GM18508 (cell line): Measurements from ENCODE around the gene DOCK7.
A peak's percentile ranks its signal among the peaks of the same experiment; 100 is the strongest.
"Not testable (repeated sequence)": the region's sequence is repeated elsewhere in the genome, so short reads cannot be mapped to it uniquely, and the experiment has no call there.

Source experiments
- ATAC-seq: cut with Tn5 transposase; IDR thresholded peaks from one replicate; pipeline ENCODE4 v1.9.1; 2021; ENCODE audit warnings: moderate number of reproducible peaks; ENCODE audit not compliant: insufficient read depth, unreplicated experiment

The DOCK7 gene, protein sequence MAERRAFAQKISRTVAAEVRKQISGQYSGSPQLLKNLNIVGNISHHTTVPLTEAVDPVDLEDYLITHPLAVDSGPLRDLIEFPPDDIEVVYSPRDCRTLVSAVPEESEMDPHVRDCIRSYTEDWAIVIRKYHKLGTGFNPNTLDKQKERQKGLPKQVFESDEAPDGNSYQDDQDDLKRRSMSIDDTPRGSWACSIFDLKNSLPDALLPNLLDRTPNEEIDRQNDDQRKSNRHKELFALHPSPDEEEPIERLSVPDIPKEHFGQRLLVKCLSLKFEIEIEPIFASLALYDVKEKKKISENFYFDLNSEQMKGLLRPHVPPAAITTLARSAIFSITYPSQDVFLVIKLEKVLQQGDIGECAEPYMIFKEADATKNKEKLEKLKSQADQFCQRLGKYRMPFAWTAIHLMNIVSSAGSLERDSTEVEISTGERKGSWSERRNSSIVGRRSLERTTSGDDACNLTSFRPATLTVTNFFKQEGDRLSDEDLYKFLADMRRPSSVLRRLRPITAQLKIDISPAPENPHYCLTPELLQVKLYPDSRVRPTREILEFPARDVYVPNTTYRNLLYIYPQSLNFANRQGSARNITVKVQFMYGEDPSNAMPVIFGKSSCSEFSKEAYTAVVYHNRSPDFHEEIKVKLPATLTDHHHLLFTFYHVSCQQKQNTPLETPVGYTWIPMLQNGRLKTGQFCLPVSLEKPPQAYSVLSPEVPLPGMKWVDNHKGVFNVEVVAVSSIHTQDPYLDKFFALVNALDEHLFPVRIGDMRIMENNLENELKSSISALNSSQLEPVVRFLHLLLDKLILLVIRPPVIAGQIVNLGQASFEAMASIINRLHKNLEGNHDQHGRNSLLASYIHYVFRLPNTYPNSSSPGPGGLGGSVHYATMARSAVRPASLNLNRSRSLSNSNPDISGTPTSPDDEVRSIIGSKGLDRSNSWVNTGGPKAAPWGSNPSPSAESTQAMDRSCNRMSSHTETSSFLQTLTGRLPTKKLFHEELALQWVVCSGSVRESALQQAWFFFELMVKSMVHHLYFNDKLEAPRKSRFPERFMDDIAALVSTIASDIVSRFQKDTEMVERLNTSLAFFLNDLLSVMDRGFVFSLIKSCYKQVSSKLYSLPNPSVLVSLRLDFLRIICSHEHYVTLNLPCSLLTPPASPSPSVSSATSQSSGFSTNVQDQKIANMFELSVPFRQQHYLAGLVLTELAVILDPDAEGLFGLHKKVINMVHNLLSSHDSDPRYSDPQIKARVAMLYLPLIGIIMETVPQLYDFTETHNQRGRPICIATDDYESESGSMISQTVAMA (N-terminal part only)

DNA sequence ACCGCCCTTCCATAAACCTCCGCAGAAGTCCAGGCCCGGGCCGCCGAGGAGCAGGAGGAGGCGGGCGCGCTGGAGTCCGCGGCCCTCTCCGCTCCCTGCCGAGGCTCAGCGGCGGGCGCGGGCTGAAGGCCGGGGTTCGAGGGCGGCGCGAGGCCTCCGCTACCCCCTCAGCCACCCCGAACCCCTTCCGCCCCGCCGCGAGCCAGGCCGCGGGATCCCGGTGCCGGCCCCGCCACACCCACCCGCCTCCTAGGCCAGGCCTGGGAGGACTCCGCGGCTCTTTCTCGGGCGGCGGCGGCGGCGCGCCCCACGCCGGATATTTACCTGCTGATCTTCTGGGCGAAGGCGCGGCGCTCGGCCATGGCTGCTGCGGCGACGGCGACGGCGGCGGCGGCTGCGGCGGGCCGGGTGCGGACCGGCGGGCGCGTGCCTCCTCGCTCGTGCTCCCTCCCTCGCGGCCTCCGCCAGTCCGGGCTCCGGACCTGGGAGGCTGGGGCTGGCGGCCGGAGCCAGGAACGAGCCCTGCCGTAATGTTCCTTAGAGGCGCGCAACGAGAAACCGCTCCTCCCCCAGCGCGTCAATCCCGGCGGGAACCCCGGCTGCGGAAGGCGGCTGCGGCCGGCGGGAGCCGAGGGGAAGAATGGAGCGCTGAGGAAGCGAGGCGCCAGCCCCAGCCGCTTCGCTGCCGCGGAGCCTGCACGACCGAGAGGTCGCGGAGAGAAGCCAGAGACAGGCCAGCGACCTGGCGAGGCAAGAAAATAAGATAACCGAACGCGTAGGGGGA is at the start of gene DOCK7:
TSS of gene DOCK7 (minus strand) at position 484 of the 784 bp plus-strand sequence. CDS start at position 362, 122 bp downstream.
- ATAC-seq = peak; percentile 42

DNA sequence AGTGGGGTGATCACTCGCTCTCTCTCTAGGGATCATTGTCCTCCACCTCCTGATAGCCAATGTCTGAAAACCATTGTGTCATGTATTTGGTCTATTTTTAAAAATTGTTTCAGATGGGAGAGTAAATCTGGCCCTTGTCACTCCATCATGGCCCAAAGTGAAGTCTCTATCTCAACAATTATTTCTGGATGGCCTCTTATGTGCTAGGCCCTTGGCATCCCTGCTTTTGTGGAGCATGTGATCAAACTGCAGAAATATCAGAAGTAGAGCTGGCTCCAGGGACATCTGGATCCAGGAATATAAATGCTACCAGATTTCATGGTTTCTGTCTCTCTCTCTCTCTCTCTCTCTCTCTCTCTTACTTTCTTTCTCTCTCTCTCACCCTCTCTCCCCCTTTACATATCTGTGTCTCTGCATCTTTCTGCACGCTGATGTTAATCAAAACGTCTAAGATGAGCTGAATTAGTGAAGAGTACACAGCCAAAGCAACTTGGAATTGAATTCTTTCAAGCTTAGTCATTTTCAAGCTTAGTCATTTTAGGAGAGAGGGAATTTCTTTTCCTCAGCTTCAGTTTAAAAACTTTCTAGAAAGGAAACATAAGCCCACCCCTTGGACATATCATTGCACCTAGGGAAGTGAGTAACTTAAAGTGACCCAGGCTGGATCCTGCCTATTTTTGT is 47.4 kb upstream of the DOCK7 start:
- ATAC-seq = no peak

DNA sequence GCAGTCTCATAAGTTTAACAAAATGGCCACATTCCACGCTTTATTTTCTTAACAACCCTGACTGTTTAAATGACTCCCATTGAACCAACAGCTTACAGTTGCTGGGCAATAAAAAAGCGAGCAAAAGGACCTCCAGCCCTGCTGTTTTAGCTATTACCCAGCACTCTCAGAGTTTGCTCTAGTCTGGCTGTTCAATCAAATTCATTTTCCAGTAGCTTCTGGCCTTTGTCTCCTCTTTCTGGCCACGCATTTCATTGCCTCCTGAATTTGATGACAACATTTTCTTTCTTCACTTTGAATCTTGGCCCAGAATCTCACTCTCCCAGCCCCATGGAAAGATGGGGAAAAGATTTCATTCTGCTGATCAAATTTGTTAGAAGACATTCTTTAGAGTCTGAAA is 44.1 kb upstream of the DOCK7 start:
- no peak for ATAC-seq

DNA sequence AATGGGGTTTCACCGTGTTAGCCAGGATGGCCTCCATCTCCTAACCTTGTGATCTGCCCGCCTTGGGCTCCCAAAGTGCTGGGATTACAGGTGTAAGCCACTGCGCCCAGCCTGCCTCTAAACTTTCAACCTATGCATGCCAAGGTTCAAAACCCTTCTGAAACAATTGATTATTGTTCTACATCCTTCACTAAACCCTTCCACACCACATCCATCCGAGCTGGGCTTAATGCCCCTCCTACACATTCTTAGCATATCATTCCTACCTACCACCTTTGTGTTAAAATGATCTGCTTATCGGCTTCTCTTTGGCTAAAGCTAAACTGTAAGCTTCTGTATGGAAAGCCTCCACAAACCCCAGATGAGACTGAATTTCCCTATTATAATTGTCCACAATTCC is 40.8 kb upstream of the DOCK7 start:
- ATAC-seq = no peak

DNA sequence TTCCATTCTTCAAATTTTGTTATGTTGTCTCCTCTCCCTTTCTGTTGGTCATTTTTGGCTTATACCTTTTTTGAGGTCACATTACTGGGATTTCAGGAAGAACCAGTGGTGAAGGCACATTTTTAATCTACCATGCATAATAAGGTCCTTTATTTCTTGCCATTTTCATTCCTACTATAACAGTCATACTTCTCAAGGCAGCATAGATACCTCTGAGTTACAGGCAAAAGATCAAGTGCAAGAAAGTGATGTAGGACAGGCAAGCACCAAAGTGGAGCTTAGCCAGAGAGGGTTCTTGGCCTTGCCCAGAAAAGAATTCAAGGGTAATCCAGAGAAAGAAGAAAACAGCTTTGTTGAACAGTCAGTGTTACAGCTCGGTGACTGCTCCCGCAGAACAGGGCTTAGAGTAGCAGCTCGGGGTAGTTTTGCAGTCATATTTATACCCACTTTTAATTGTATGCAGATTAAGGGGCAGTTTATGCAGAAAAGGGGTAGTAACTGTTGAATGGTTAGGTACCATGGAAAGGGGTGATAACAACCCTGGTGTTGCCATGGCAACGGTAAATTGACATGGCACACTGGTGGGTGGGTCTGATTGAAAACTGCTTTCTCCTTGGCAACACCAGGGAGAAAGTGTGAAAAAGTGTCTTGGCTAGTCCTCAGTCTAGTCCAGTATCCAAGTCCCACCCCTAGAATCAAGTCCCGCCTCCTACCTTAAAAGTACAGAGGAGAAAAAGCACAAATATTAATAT is 39.6 kb upstream of the DOCK7 start:
- no peak for ATAC-seq

DNA sequence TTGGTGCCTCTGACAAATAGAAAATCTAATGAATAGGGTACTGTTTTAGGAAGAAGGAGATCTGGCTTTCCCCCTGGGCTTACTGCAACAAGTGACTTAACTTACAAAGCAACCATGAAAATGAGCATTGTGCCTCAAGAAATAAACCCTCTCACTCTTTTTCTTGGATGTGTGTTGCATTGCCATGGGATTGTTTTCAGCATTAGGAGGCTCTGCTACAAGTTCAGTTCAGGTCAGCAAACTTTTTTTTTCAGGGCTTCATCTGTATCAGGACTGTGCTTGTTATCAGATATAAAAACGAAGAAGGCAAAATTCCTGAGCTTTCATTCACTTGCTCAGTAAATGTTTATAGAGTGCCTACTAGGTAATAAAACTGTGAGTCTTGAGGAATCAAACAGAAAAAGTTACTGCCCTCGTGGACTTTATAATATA is 37.8 kb upstream of the DOCK7 start:
- ATAC-seq = no peak

DNA sequence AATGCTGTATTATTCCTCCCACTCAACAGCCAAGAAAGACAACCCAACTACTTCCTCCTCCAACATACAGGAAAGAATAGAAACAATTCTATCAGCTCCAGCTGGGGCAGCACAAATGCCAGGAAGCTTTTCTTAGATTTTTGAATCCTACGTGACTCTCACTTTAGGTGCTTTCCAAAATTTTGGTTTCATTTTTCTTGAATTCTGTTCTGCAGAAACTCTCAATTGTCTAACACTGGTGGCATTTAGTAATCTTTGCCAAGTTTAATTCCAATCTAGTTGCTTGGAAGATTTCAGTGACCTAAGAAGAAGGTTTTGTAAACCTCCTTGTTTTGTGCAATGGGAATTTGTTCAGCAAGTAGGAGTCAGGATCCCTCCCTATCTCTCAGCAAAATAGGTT is 37.1 kb upstream of the DOCK7 start:
- no peak for ATAC-seq

DNA sequence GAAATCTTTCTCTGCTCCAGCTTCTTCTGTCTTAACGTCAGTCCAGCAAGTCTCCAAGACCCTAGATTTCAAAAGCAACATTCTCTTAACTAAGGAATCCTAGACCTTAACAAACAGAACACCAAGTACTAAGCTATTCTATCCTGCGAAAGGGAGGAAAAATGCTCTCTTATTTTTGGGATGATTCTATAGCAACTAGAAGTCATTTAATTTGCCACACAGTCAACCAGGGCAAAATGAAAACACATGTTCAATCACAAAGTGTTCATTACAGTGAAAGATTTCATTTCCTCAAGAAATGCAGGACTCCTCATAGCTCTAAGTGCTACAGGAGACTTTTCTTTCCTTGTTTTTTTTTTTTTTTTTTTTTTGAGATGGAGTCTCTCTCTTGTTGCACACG is 36.2 kb upstream of the DOCK7 start:
- ATAC-seq = no peak

DNA sequence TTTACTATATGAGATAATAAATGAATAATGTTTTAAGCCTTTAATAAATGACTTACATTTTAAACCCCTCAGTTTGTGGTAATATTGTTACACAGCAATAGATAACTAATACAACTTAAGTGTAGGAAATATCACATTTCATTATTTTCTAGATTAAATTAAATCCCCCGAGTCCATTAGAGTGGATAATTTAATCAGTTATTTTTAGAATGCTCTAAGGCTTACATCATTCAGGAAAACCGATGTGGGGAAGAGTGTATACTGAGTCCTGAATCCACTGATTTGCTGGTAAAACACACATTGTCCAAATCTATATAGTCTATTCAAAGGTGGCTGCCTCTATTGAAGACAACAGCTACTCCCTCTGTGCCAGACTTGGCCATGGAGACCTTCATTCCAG is 35.7 kb upstream of the DOCK7 start:
- ATAC-seq = no peak

DNA sequence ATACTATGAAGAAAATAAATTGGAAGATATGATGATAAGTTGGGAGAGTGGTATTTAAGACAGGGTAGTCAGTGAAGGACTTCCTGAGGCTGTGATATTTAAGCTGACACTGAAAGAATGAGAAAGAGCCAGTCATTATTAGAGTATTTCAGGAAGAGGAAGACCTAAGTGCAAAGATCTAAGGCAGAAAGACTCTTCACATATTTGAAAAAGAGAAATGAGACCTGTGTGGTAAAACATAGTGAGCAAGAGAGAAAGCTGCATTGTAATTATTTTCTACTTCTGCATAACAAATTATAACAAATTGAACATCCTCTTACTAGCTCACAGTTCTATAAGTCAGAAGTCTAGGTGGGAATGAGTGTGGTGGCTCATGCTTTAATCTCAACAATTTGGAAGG is 34.6 kb upstream of the DOCK7 start:
- peak; percentile 67 for ATAC-seq

DNA sequence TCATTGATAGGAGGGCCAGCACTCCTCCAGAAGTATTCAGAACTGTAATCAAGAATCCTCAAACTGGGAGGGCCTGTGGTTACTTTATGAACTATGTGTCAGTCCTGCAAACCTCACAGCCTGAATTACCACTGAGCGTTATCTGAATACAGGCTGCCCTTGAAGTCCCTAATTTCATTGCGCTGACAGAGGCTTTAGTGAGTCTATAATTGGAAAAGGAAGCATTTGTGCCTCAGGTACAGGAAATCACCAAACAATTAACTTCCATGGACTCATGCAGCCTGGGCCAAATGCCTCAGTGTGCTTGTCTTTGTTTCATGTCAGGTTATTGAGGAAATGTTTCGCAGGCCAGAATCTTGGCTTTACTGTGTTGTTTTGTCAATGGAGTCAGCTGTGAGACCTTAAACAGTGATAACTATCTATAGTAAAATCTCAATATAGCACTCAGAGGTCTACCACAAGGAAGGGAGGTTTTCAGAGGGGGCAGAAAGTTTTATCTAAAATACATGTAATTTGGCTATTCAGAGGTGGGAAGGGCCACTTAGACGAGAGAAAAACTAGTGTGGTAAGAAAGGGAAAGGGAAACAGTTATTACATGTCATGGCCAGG is 32.9 kb upstream of the DOCK7 start:
- ATAC-seq = no peak

DNA sequence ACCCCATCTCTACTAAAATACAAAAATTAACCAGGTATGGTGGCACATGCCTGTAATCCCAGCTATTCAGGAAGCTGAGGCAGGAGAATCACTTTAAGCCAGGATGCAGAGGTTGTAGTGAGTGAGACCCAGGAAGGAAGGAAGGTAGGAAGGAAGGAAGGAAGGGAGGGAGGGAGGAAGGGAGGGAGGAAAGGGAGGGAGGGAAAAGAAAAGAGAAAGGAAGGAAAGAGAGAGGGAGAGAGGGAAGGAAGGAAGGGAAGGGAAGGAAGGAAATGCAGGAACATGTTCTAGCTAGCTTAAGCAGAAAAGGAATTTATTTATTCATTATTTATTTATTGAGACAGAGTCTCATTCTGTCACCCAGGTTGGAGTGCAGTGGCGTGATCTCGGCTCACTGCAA is 30.2 kb upstream of the DOCK7 start:
- ATAC-seq = not testable (repeated sequence)

DNA sequence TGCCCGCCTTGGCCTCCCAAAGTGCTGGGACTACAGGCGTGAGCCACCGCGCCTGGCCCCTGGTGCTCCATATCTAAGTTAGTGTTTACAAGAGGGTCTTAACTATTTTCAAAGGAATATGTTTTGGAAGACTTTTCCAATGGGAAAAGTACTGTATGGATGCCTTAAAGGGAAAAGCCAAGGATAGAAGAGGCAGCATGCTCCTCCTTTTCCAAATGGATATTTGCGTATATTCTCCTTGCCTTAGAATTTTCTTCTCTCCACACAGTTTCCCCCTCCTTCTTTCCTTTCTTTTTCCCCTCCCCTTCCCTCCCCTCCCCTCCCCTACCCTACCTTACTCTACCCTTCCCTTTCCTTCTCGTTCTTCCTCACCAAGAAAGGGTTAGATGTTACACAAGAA is 29.3 kb upstream of the DOCK7 start:
- ATAC-seq = no peak

DNA sequence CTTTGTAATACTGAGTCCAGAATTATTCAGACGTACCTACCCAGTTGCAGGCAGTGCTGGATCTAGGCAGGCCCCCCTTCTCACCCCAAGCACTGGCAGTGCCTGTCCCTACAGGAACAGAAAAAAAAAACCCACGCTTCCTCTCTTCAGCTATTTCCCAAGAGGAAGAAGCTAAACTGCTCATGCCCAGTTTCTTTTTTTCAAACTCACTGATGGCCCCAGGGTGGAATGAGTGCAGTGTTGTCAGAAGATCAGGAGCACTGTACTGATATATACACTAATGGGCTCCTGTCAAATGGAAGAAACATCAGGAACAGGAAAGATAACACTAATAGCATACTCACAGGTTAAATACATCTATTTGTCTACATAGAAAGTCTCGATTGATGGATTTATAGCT is 28.2 kb upstream of the DOCK7 start:
- no peak for ATAC-seq

DNA sequence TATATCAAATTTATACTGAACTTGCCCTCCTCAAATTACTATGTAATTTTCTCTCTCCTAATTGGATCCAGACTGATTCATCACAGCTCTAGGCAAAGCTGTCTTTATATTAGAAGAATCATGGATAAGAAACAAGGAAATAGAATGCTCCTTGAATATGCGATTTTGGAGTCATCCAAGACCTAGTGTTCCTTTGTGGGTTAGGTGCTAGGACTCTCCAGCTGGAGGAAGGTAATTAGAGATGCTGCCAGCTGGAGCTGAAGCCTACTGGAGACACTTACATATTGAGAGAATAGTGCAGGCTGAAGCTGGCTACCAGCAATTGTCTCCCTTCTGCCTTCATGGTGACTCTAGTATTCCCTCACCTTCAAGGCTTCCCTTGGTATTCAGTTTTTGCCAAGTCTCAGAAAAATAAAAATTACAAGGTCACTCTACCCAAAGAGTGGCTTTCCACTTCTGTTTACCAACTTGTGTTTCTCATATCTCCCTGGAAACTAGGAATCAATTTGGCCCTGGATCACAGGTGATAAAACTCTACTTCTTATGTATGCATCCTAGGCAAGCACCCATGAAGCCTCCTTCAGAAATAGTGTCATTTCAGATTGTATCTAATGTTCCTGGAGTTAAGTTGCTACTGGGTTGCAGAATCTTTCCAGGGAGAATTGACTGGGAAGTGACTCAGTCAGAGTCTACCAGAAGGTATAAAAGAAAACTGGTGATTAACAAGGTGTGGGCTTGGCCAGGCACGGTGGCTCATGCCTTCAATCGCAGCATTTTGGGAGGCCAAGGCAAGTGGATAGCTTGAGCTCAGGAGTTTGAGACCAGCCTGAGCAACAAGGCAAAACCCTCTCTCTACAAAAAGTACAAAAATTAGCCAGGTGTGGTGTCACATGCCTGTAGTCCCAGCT is 24.4 kb upstream of the DOCK7 start:
- ATAC-seq = no peak

DNA sequence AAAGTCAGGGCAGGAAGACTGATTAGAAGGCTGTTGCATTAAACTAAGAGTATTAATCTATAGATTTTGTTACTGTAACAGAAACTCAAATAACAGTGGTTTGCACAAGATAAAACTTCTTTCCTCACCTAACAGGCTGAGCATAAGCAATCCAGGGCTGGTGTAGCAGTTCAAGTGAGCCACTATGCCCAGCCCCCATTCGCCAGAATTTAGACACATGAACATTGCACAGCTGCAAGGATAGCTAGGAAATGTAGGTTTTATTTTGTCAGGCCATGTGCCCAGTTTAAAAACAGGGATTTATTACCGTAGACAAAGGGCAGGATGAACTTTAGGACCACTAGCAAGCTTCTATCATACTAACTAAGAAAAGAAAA is 19.5 kb upstream of the DOCK7 start:
- no peak for ATAC-seq
